B cell (primary cell): Measurements from ENCODE around the gene POLR1G. TPM values are rescaled to one million over a fixed set of nuclear protein-coding genes. Genes with fewer than 3 reads are reported as not detected.

Source experiments
- ATAC-seq: fragments of 200-7000 bp; cut with Tn5 transposase; one replicate; pipeline ENCODE4 v1.10.0; 2021; ENCODE audit warnings: low read depth, mild to moderate bottlenecking, moderate number of reproducible peaks, moderate library complexity
- CTCF ChIA-PET: fragments of 350-600 bp; sonication (Branson Sonifier 250); formaldehyde crosslinking; loops from one replicate; lab custom pipeline; 2021; ENCODE audit warnings: antibody characterized with exemption, inconsistent platforms; lab: Charles Lee
- POLR2A ChIA-PET: fragments of 350-600 bp; sonication (Branson Sonifier 250); formaldehyde crosslinking; loops from one replicate; lab custom pipeline; 2021; ENCODE audit warnings: antibody characterized with exemption; lab: Charles Lee
- DNase-seq: peaks from one replicate; pipeline ENCODE4 v3.0.0; 2013
- H2AFZ ChIP-seq: 2 replicates; pipeline ENCODE4 v1.6.1; 2012; ENCODE audit warnings: mild to moderate bottlenecking, low read depth, low read length; ENCODE audit not compliant: insufficient read depth, poor library complexity, severe bottlenecking
- H3K27ac ChIP-seq, 2 donors: 1 replicate in 1 of 2; 2 replicates in 1 of 2; pipeline ENCODE4 v1.5.1; 2012 to 2013; ENCODE audit warnings: low read length in 2 of 2, mild to moderate bottlenecking in 2 of 2, moderate library complexity in 1 of 2
- H3K27me3 ChIP-seq, 4 experiments: fragments of 200-600 bp in 1 of 4; sonication (generic) in 1 of 4; replicated peaks in 1 of 4; 1 replicate in 2 of 4; 2 replicates in 2 of 4; pipeline versions ENCODE4 v1.6.1 to v1.7.0; 2013 to 2016; ENCODE audit warnings: low read length in 3 of 4, mild to moderate bottlenecking in 2 of 4, mixed read lengths in 1 of 4, moderate library complexity in 1 of 4; ENCODE audit not compliant: insufficient read depth in 4 of 4, control insufficient read depth in 3 of 4; ENCODE audit errors: control extremely low read depth in 1 of 4
- H3K36me3 ChIP-seq, 2 experiments: replicated peaks in 1 of 2; 1 replicate in 1 of 2; 2 replicates in 1 of 2; pipeline versions ENCODE4 v1.6.1 to v1.7.1; 2013; ENCODE audit warnings: low read length in 1 of 2; ENCODE audit not compliant: insufficient read depth in 2 of 2, control insufficient read depth in 1 of 2; ENCODE audit errors: control extremely low read depth in 1 of 2, extremely low read depth in 1 of 2
- H3K4me1 ChIP-seq, 2 donors: fragments of 200-600 bp in 1 of 2; sonication (generic) in 1 of 2; 1 replicate in 1 of 2; 2 replicates in 1 of 2; pipeline versions ENCODE4 v1.5.1 to v1.6.1; 2013 to 2017; ENCODE audit warnings: low read length in 2 of 2; ENCODE audit not compliant: control insufficient read depth in 2 of 2, insufficient read depth in 2 of 2
- H3K4me2 ChIP-seq: replicated peaks from 2 replicates; pipeline ENCODE3; 2012; ENCODE audit warnings: mild to moderate bottlenecking, low read depth, low read length; ENCODE audit not compliant: poor library complexity, severe bottlenecking
- H3K4me3 ChIP-seq, 5 experiments: fragments of 200-600 bp in 1 of 5; sonication (generic) in 1 of 5; 1 replicate in 3 of 5; 2 replicates in 2 of 5; pipeline versions ENCODE4 v1.5.1 to v1.7.0; 2011 to 2016; ENCODE audit warnings: low read length in 4 of 5, mild to moderate bottlenecking in 4 of 5, low read depth in 2 of 5, control low read depth in 1 of 5, moderate library complexity in 1 of 5; ENCODE audit not compliant: insufficient read depth in 1 of 5; ENCODE audit errors: control extremely low read depth in 1 of 5, extremely low read depth in 1 of 5
- H3K79me2 ChIP-seq: fragments of 200-600 bp; sonication (generic); one replicate; pipeline ENCODE4 v1.6.0; 2016; ENCODE audit warnings: low read length; ENCODE audit not compliant: control insufficient read depth, insufficient read depth
- H3K9ac ChIP-seq: fragments of 200-600 bp; sonication (generic); 2 replicates; pipeline ENCODE4 v1.6.1; 2017; ENCODE audit warnings: mild to moderate bottlenecking, low read length, moderate library complexity
- H3K9me3 ChIP-seq, 3 donors: one replicate each; pipeline versions ENCODE4 v1.6.1 to v1.7.1; 2013; ENCODE audit warnings: low read length in 2 of 3; ENCODE audit not compliant: control insufficient read depth in 2 of 3, insufficient read depth in 1 of 3; ENCODE audit errors: control extremely low read depth in 1 of 3
- H4K20me1 ChIP-seq: 2 replicates; pipeline ENCODE4 v1.6.0; 2012; ENCODE audit warnings: mild to moderate bottlenecking, low read length; ENCODE audit not compliant: insufficient read depth, control insufficient read depth, poor library complexity, severe bottlenecking
- H3K27ac Mint-ChIP-seq: one replicate; pipeline ENCODE4 v1.8.0; 2021; ENCODE audit warnings: mixed read lengths
- H3K27me3 Mint-ChIP-seq: one replicate; pipeline ENCODE4 v1.8.0; 2021; ENCODE audit warnings: mixed read lengths
- H3K4me1 Mint-ChIP-seq: one replicate; pipeline ENCODE4 v1.8.0; 2021; ENCODE audit warnings: mixed read lengths
- H3K4me3 Mint-ChIP-seq: one replicate; pipeline ENCODE4 v1.8.0; 2021; ENCODE audit warnings: mixed read lengths
- H3K9me3 Mint-ChIP-seq: one replicate; pipeline ENCODE4 v1.8.0; 2022; ENCODE audit warnings: mixed read lengths; ENCODE audit not compliant: insufficient read depth
- EZH2 ChIP-seq: IDR thresholded peaks from 2 replicates; pipeline ENCODE4 v1.6.1; 2012; ENCODE audit warnings: borderline replicate concordance, low read depth, mild to moderate bottlenecking, moderate library complexity, low read length; ENCODE audit not compliant: insufficient read depth, poor library complexity, severe bottlenecking
- WGBS: methylation state at CpG from one replicate; pipeline ENCODE4 v1.1.5; 2013; ENCODE audit warnings: missing lambda C conversion rate; ENCODE audit not compliant: insufficient coverage; 5-methylcytosine and 5-hydroxymethylcytosine counted together
- intact Hi-C: fragments of 100-400 bp; cut with micrococcal nuclease; formaldehyde crosslinking; loops from one replicate; pipeline ENCODE4 v1.10.0; 2022
- polyA plus RNA-seq: library from polyadenylated mRNA; depleted of rRNA; stranded (reverse); fragments of >200 nt; gene quantifications from 2 replicates; pipeline ENCODE4 v1.2.3, GENCODE V29; 2012
- total RNA-seq, 2 donors: library from RNA; stranded (reverse); fragments of 120-200 nt in 1 of 2; gene quantifications; 1 replicate in 1 of 2; 2 replicates in 1 of 2; pipeline versions ENCODE4 v1.2.3 to v1.2.4, GENCODE V29; 2013 to 2022
- TF ChIP-seq, protein P1 (sequence below): fragments of 200-600 bp; IDR thresholded peaks from one replicate; pipeline ENCODE4 v1.8.0; 2022; ENCODE audit warnings: antibody characterized with exemption, mild to moderate bottlenecking

The POLR1G gene
- total and polyA plus RNA-seq, 2 donors (not counting 1 experiment from before 2014, with no cell fraction given): 2.1 to 4.3 TPM

DNA sequence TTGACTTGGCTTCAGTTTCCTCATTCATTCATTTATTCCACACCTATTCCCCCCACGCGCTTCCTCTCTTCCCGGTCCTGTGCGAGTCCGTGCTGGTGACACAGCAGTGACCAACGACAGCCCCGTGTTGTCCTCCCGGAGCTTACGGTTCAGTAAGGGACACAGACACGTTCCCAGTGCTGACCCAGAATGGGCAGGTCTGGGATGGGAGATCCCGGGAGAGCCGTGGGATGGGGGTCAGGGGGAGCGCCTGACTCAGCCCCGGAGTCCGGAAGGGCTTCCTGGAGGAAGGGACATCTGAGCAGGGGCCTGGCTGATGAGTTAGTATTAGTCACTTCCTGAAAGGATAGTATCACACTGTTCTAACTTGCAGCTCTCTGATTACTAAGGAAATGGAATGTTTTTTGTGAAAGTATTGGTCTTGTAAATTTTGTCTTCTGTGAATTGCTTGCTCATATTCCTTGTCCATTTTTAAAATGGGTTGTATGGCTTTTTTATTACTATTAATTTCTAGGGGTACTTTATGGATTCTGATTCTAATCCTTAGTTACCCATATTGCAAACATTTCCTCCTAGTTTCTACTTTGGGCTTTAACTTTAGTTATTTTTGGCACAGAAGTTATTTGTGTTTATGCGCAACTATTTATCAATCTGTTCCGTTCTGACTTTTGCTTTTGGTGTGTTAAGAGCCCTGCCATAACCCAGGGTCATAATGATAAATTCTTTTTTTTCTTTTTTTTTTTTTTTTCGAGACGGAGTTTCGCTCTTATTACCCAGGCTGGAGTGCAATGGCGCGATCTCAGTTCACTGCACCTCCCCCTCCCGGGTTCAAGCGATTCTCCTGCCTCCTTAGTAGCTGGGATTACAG, 18.0 kb downstream of the POLR1G start:
- TF ChIP-seq, protein P1, sequence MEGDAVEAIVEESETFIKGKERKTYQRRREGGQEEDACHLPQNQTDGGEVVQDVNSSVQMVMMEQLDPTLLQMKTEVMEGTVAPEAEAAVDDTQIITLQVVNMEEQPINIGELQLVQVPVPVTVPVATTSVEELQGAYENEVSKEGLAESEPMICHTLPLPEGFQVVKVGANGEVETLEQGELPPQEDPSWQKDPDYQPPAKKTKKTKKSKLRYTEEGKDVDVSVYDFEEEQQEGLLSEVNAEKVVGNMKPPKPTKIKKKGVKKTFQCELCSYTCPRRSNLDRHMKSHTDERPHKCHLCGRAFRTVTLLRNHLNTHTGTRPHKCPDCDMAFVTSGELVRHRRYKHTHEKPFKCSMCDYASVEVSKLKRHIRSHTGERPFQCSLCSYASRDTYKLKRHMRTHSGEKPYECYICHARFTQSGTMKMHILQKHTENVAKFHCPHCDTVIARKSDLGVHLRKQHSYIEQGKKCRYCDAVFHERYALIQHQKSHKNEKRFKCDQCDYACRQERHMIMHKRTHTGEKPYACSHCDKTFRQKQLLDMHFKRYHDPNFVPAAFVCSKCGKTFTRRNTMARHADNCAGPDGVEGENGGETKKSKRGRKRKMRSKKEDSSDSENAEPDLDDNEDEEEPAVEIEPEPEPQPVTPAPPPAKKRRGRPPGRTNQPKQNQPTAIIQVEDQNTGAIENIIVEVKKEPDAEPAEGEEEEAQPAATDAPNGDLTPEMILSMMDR: no peak
- no peak for TF ChIP-seq EZH2
- H3K4me3 ChIP-seq: peak overlapping the region; percentile 26 to 77 (median 69)
- peak overlapping the region; percentile 94 for H3K27ac Mint-ChIP-seq
- H3K36me3 ChIP-seq: peaks cover 0 to 12% of the 10 kb centered on the region in 2 experiments
- H3K4me1 ChIP-seq: peaks cover 30 to 59% of the 10 kb centered on the region in 2 donors
- H4K20me1 ChIP-seq: peaks cover 5% of the 10 kb centered on the region
- no peaks in the 10 kb centered on the region for H3K9me3 ChIP-seq
- peaks cover 0 to 12% (median 5%) of the 10 kb centered on the region in 4 experiments for H3K27me3 ChIP-seq
- DNase-seq: peak; percentile 32
- H3K79me2 ChIP-seq: peaks cover 23% of the 10 kb centered on the region
- no peaks in the 10 kb centered on the region for H3K9me3 Mint-ChIP-seq
- peaks cover 11% of the 10 kb centered on the region for H3K27me3 Mint-ChIP-seq
- 18% methylated on average over 16 of the region's 24 CpGs for WGBS
- POLR2A ChIA-PET: no interaction called here
- H3K9ac ChIP-seq: peak overlapping the region; percentile 77
- intact Hi-C loops: loop anchor here (5.0 kb wide), 1 partner anchor 218 kb away; no protein-coding TSS in a partner anchor
- CTCF ChIA-PET: interaction anchor here (0.7 to 2.8 kb wide), 7 partner anchors 15 to 137 kb away, joined by 3 to 17 read pairs (median 5); partner anchors contain the start of gene PPM1N
- ATAC-seq: no peak
- peak overlapping the region; percentile 64 to 73 for H3K27ac ChIP-seq
- peak overlapping the region; percentile 88 for H3K4me2 ChIP-seq
- H3K4me1 Mint-ChIP-seq: peaks cover 53% of the 10 kb centered on the region
- peak overlapping the region; percentile 91 for H2AFZ ChIP-seq
- peak overlapping the region; percentile 97 for H3K4me3 Mint-ChIP-seq
